Epidermal melanocyte (primary cell): ENCODE measurements around the gene SCYGR8.
"Not testable (repeated sequence)": the region's sequence is repeated elsewhere in the genome, so short reads cannot be mapped to it uniquely, and the experiment has no call there.

Source experiments
- DNase-seq: peaks from one replicate; pipeline ENCODE4 v3.0.0; 2011; ENCODE audit warnings: low spot score; ENCODE audit not compliant: insufficient read length

The SCYGR8 gene

GRCh38 chr2:227745594-227745993 lies at the start of gene SCYGR8:
SCYGR8 (plus strand) TSS chr2:227745894; CDS start chr2:227745894, 0 bp downstream.
- DNase-seq: no peak

DNA sequence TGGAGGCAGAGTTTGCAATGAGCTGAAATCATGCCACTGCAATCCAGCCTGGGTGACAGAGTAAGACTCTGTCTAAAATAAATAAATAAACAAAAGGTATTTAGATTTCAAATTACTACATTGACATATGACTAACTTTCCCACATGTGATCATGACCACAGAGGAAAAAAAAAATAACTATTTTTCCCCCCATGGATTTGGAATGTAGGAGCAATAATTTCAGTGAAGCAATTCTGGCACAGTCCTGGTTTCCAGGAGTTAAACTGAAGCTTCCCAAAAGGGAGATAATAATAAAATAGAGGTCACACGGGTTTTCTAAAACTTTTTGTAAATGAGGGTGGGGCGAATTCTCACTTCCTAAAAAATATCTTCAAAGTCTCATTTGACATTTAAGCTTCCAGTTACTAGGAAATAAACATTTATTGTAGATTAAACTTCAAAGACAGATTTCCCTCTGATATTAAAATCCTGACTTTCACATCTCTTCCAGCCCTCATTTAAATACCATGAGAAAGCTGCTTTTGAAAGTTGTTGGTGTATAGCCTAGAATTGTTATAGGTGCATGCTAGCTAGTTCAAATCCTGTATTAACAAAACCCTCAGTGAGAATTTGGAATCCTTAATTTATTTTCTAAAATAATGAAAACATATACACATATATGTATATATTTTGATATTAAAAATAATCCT lies 48.6 kb upstream of the SCYGR8 start:
- no peak for DNase-seq

DNA sequence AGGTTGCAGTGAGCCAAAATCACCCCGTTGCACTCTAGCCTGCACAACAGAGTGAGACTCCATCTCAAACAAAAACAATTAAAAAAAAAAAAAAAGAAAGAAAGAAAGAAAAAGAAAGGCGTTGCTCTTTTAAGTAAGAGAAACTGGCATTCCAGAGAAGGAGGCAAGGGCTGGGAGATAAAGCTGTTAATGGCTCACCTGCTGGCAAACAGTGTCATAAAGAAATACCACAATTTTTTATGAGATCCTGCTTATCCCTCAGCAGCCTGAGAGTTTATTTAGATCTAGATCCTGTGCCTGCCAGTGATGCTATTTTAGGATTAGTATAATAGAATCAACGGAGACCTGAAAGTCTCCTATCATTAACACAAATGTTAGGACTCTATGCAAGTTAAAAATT lies 44.1 kb upstream of the SCYGR8 start:
- DNase-seq: no peak

DNA sequence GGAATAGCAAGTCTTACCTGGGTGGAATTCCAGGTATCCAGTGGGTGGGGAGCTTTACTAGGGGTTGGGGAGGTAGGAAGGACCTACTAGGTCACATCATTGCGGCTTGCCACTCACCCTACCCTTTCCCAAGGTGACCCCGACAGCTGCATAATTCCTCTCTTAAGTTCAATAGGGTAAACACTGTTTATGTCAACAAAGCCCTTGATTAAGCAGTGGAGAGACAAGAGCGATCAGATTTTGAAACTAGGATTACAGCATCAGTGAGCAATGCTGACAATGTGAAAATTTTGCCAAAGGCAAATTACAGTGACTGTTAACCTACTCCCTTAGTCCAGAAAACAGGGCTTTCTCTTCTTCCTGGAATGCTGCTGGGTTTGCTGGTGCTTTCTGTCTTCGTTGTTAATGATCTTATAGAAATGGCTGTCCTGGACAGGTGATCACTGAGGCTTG lies 42.4 kb upstream of the SCYGR8 start:
- no peak for DNase-seq

- no peak for DNase-seq
Observed at GRCh38 chr2:227703961-227704360, 41.7 kb upstream of the SCYGR8 start.

DNA sequence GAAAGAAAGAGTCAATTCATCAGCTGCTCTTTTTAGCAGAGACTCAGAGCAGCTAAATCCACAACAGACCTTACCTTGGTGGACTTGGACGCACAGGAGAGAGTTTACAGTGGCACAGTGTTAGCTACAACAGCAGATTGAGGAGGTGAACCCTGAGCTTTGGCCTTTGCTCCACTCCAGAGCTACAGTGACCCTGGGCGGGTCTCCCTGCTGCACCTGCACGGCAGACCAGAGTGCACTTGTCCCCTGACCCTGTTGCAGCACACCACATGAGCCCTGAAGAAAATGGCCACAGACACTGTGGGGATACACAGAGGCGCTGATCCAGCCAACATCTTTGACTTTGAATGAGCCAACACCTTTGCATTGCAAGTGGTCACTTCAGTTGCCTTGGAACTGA lies 38.8 kb upstream of the SCYGR8 start:
- DNase-seq: no peak

DNA sequence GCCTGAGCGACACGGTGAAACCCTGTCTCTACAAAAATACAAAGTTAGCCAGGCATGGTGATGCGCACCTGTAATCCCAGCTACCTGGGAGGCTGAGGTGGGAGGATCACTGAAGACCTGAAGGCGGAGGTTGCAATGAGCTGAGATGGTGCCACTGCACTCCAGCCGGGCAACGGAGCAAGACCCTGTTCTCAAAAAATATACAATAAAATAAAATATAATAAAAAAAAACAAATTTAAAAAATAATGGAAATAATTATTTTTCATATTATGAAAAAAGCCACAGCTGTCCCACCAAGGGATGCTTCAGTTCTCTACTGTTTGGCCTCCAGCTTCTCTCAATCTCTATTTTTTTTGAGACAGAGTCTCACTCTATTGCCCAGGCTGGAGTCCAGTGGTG lies 38.3 kb upstream of the SCYGR8 start:
- DNase-seq: no peak

- DNase-seq: no peak
Observed at GRCh38 chr2:227710986-227711385, 34.7 kb upstream of the SCYGR8 start.

DNA sequence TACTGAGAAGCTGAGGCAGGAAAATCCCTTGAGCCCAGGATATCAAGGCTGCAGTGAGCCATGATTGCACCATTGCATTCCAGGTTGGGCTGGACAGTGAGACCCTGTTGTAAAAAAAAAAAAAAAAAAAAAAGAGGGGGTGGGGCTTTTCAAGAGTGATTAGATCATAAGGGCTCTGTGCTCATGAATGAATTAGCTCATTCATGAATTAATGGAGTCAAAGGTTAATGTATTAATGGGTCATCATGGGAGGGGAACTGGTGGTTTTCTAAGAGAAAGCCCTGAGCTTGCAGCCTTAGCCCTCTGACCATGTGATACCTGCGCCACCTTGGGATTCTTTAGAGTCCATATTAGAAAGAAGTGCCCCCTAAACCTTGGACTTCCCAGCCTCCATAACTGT lies 32.4 kb upstream of the SCYGR8 start:
- DNase-seq: no peak

GRCh38 chr2:227716501-227716900 lies 29.2 kb upstream of the SCYGR8 start:
- no peak for DNase-seq

- peak; percentile 68 for DNase-seq
Observed at GRCh38 chr2:227717687-227718567, 27.8 kb upstream of the SCYGR8 start, which contains the start of gene SLC19A3. SLC19A3 (minus strand) TSS chr2:227718028; CDS start chr2:227702318, 15,710 bp downstream.

GRCh38 chr2:227719641-227720040 lies 26.1 kb upstream of the SCYGR8 start:
- DNase-seq: no peak

DNA sequence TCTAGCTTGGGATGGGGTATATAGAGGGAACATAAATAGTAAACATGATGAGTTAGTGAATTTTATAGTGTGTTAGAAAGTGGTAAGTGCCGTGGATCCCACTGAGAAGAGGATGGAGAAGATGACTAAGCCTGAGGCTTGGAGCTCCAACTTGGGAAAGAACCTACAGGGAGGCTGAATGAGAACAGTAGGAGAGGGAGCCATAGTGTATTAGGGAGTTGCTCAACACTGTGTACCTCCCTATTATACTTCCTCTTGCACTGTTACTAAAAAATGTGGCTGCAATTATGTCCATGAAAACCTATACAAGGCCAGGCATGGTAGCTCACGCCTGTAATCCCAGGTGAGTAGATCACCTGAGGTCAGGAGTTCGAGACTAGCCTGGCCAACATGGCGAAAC lies 25.0 kb upstream of the SCYGR8 start:
- DNase-seq: no peak

- not testable (repeated sequence) for DNase-seq
Observed at GRCh38 chr2:227722821-227723220, 22.9 kb upstream of the SCYGR8 start.

GRCh38 chr2:227724394-227725039 lies 21.2 kb upstream of the SCYGR8 start, which contains the start of gene SCYGR6:
SCYGR6 (minus strand) TSS chr2:227724757; CDS start chr2:227724757, 0 bp downstream.
- no peak for DNase-seq

- no peak for DNase-seq
Observed at GRCh38 chr2:227728035-227728434, 17.7 kb upstream of the SCYGR8 start, which contains the start of gene SCYGR7. SCYGR7 (plus strand) TSS chr2:227728335; CDS start chr2:227728335, 0 bp downstream.

DNA sequence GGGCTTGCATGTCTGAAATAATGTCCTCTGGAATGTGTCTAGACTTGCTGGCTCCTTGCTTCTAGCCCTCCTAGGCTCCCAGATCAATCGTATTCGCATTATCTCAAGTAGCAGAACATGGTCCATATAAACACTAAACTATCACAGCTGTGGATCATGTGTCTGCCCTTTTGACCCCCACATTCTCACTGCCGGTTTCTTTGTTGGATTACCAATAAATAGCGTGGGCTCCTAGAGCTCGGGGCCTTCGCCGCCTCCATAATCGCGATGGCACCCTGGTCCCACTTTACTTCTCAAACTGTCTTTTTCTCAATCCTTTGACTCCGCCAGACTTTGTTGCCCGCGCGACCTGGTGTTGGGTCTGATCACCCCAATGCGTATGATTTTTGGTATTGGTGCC lies 6.3 kb upstream of the SCYGR8 start:
- no peak for DNase-seq

DNA sequence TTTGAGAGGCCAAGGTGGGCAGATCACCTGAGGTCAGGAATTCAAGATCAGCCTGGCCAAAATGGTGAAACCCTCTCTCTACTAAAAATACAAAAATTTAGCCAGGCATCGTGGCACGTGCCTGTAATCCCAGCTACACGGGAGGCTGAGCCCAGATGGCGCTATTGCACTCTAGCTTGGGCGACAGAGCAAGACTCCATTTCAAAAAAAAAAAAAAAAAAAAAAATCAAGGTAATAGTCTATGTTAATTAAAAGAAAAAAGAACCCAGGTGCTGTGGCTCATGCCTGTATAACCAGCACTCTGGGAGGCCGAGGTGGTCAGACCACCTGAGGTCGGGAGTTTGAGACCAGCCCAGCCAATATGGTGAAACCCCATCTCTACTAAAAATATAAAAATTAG lies 5.0 kb upstream of the SCYGR8 start:
- not testable (repeated sequence) for DNase-seq

DNA sequence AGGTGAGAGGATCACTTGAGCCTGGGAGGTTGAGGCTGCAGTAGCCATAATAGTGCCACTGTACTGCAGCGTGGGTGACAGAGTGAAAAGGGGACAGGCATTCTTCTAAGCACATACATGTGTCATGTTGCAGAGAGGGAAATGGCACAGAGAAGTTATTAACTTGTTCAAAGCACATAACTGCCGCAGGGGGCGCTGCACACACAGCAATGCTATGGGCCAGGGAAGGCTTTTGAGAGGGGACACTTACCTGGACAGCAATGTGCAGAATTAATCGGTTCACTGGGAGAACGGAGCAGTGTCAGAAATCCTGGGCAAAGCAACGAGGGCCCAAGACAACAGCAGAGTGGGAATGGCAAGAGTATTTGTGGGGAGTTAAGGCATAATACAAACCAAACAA lies 2.4 kb downstream of the SCYGR8 start:
- no peak for DNase-seq

- not testable (repeated sequence) for DNase-seq
Observed at GRCh38 chr2:227756261-227756660, 10.6 kb downstream of the SCYGR8 start.

- DNase-seq: no peak
Observed at GRCh38 chr2:227759411-227760118, 13.9 kb downstream of the SCYGR8 start.
